NCI-H2081 treated with DMSO at 0.1 percent for 48 hours (cell line): Measurements from ENCODE around the gene MCTP1.

ENCODE experiments used
- DNase-seq: peaks from one replicate; lab custom pipeline; 2025; lab: John Stamatoyannopoulos, UW

MCTP1 gene

DNA sequence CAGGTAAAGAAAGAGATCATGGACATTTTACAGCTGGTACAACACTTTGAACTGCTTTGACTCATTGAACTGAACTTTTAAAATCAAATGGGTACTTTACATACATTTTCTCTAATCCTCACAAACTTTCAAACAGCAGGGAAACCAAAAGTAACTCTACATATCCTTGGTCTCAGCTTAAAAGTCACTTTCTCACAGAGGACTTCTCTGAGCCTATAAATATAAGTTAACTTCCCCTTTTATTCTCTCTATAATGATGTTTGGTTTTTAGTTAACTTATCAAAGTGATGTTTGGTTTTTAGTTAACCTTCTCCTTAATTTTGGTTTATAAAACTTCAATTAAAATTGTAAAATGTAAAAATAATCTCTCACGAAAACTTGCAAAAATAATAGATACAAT lies 209.8 kb downstream of the MCTP1 start:
- DNase-seq = no peak

DNA sequence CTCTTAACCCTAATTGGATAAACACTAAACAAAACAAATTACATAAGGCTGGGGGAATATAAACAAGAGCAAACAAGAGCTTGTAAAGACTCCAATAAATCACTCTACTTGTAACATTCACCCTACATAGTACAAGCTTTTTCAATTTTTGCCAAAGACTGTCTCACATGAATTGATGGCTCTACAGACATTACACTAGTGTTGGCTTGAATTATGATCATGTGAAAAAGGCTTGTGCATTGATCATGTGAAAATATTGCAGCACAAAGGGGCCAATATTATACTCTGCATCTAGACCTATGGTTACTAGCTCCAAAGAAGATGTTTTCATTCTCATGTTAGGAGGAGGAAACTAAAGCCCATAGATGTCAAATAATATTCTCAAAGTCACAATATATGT lies 212.6 kb downstream of the MCTP1 start:
- no peak for DNase-seq

DNA sequence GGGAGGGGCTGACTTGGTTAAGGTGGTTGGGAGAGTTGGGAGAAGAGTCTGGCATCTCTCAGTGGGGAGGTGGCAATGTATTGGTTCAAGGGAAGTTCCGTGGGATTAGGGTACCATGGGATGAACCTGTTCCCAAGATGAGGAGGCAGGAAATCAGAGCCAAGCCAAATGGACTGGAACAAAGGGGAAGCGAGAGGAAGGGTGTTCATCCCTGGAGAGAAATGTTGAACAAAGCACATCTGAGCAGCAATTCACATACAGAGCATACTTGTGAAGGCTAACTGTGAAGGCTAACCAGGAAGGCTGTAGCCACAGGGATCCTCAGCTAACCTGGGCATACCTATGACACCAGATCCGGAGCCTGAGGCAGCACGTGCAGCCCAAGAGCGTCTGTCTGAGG lies 214.0 kb downstream of the MCTP1 start:
- no peak for DNase-seq

GRCh38 chr5:95070453-95070852 lies 214.4 kb downstream of the MCTP1 start:
- DNase-seq = no peak

- DNase-seq = no peak
Measured at GRCh38 chr5:95069948-95070347, 214.9 kb downstream of the MCTP1 start.

DNA sequence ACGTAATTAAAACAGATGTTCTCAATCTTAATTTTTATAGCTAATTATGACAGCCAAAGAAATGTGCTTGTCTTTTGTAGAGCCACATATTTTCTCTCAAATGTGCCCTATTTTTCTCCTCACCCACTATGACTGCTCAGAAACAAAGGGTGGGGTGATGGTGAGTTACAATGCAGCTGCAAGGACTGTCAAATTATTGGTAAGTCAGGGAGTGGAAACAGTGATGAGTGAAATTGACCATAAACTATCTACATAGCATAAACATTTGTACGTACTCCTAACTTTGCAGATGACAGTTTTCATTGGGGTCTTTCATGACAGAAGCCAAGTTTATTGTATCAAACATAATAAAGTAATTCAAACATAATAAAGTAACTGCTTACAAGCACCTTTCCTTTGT lies 215.9 kb downstream of the MCTP1 start:
- no peak for DNase-seq

- DNase-seq = no peak
Measured at GRCh38 chr5:95068289-95068910, 216.5 kb downstream of the MCTP1 start.

- no peak for DNase-seq
Measured at GRCh38 chr5:95066048-95066447, 218.8 kb downstream of the MCTP1 start.

GRCh38 chr5:95063492-95063891 lies 221.4 kb downstream of the MCTP1 start:
- no peak for DNase-seq

- DNase-seq = no peak
Measured at GRCh38 chr5:95060098-95060497, 224.8 kb downstream of the MCTP1 start.

GRCh38 chr5:95059636-95060035 lies 225.3 kb downstream of the MCTP1 start:
- DNase-seq = no peak

DNA sequence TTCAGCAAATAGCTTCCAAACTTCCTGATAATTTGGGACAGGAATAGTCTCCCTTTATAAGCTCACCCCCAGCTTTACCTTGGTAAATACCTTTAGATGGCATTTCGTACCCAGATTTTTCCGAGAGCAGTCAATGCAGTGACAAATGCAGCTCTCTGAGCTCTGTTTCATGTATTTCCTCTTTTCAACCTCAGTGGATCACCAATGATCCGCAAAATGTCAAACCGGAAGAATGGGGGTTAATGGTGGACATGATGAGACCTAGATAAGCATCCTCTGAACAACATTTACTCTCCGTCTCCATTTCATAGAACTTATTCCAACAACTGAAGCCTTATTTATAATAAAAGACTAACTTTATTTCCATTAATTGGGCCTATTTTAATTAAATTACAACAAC lies 227.3 kb downstream of the MCTP1 start:
- no peak for DNase-seq

DNA sequence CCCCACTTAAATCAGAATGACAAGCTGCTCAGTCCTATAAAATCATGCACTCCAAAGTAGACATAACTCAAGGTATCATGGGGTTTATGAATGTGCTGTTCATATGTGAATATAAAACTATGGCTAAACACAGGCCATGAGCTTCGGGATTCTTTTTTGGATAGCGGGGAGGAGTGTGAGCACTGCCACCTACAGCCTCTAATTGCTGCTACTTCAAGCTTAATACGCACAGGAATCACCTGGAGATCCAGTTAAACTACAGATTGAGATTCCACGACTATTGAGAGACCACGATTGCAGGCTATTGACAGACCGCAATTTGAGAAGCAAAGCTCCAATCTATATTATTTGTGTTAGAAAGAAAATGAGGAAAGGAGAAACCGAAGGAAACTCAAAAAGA lies 231.6 kb downstream of the MCTP1 start:
- DNase-seq = no peak

- no peak for DNase-seq
Measured at GRCh38 chr5:95050708-95051107, 234.2 kb downstream of the MCTP1 start.

DNA sequence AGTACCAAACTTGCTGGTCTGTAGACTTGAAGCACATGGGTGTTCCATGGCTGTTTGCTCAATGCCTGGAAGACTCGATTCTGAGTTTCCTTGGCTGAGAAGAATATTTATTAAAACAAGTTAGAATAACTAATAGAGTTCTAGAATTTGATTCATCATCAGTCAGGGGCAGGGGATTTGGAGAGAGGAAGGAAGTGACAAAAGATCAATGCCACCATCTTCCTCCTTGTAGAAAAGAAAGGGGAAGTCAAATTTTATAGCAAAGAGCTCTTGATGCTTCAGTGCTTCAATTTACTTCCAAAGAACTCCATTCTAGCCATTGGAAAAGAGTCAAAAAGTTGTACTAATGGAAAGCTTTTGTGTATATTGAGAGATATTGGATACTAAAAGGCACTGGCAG lies 236.3 kb downstream of the MCTP1 start:
- no peak for DNase-seq

DNA sequence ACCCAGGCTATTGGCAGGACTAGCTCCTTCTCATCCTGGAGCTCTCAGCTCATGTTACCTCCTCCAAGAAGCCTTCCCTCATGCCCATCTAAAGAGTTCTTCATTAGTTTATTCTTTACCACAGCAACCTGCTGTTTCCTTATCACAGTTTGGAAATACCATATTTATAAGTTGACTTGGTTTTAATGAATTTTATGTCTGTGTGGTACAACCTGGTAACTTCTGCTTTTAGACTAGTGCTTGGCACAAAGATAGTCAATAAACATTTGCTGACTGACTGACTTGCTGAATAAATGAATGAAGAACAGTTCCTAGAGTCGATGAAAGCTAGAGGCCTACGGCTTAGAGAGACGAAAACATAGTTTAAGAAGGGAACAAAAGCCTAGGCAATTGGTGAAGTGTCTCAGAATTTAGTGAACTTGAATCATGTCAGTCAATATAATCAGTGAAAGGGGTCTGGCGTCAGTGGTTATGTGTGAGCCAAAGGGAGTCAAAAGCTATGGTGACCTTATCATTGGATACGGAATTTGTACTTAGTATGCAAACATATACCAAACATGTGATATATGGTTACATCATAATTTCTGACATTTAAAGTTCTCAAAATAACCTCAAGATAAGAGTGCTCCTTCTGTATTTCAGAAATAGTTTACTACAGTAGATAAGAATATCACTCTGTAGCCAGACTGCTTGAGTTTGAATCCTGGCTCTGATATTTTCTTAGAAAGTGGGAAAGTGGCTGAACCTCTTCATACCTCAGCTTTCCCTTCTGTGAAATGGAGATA lies 239.5 kb downstream of the MCTP1 start:
- no peak for DNase-seq

- DNase-seq = no peak
Measured at GRCh38 chr5:95044096-95044495, 240.8 kb downstream of the MCTP1 start.

GRCh38 chr5:95043648-95044047 lies 241.2 kb downstream of the MCTP1 start:
- no peak for DNase-seq

DNA sequence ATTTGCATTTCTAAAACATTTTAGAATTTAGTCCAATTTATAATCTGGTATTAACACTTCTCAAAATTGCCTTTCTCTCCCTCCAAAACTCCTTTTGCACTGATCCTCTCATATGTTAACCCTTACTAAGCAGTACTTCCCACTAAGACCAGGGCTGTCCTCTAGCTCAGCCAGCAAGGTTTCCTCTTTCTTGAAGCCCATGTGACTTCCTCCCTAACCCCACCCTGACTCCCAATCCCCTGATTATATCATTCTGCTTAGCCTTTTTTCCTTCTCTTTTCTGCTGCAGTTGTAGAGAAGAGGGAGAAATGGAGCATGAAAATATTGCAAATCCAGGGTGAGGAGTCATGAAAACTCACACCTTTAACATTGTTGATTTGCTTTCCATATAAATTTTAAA lies 241.7 kb downstream of the MCTP1 start:
- DNase-seq = no peak

- peak; percentile 64 for DNase-seq
Measured at GRCh38 chr5:95042037-95042436, 242.9 kb downstream of the MCTP1 start.

DNA sequence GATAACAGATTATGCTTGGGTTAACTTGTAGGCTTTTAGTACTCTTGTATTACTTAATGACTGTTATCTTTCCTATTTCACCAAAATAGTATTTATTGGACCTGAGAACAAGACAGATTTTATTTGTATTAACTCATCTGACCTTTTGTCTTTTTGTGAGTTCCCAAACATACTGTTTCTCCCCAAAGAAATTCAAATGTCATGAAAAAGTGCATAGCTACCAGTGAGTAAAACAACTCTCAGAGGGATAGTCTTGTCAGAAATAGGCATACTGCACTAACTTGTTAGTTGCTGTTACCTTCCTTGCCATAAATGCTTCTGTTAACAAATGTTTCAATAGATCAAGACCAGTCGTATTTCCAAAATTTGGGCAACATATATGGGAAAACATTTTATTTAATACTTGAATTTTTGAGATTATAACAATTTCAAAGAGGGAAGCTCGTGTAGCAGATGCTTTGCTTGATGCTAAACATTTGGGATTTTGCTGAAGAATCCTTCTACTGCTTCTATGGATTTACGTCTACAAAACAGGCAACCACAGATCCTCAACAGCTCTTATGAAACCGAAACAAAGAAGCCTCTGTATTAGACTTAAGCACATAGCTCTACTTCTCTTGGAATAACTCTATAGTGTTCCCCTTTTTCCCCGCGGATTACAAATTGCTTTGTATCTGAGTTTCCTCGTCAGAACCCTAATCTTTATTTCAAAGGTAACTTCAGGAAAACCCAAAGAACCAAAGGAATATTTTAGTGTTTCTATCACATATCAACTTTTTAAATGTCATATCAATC lies 248.8 kb downstream of the MCTP1 start:
- no peak for DNase-seq

- DNase-seq = no peak
Measured at GRCh38 chr5:95032801-95033200, 252.1 kb downstream of the MCTP1 start.
